Stimulated activated CD8-positive, alpha-beta memory T cell treated with anti-CD3 and anti-CD28 coated beads, Interleukin-4, amount 100 ng/mL, for 1 hour (primary cell): ENCODE results near the gene GTF2H2C.
"Not testable (repeated sequence)": the region's sequence is repeated elsewhere in the genome, so short reads cannot be mapped to it uniquely, and the experiment has no call there.

Experiments used
- DNase-seq, 2 donors: peaks; one replicate each; pipeline ENCODE4 v3.0.0-alpha.2; 2020; ENCODE audit warnings: low read depth in 2 of 2, low spot score in 1 of 2

Gene GTF2H2C

GRCh38 chr5:69560587-69561431 is 818 bp downstream of the GTF2H2C start:
- DNase-seq = not testable (repeated sequence)

- DNase-seq = not testable (repeated sequence)
These were observed 6.2 kb downstream of the GTF2H2C start for GRCh38 chr5:69566172-69566571.

GRCh38 chr5:69568072-69568471 is 8.1 kb downstream of the GTF2H2C start:
- not testable (repeated sequence) for DNase-seq

GRCh38 chr5:69583356-69583755 is 23.4 kb downstream of the GTF2H2C start:
- DNase-seq = not testable (repeated sequence)

- not testable (repeated sequence) for DNase-seq
These were observed 36.3 kb downstream of the GTF2H2C start for GRCh38 chr5:69596114-69596840.

- DNase-seq = not testable (repeated sequence)
These were observed 42.0 kb downstream of the GTF2H2C start for GRCh38 chr5:69601947-69602346.

- DNase-seq = not testable (repeated sequence)
These were observed 46.8 kb downstream of the GTF2H2C start for GRCh38 chr5:69606839-69607238.

GRCh38 chr5:69607750-69608149 is 47.8 kb downstream of the GTF2H2C start:
- not testable (repeated sequence) for DNase-seq

GRCh38 chr5:69608861-69609496 is 49.0 kb downstream of the GTF2H2C start:
- not testable (repeated sequence) for DNase-seq

GRCh38 chr5:69614843-69615242 is 54.9 kb downstream of the GTF2H2C start:
- DNase-seq = not testable (repeated sequence)

GRCh38 chr5:69631879-69632278 is 71.9 kb downstream of the GTF2H2C start:
- DNase-seq = not testable (repeated sequence)
